Jurkat, Clone E6-1 (cell line): ENCODE measurements around the gene PTPRN2.
"Not testable (repeated sequence)": the region's sequence is repeated elsewhere in the genome, so short reads cannot be mapped to it uniquely, and the experiment has no call there.

ENCODE experiments used
- DNase-seq: peaks from one replicate; pipeline ENCODE4 v3.0.0-alpha.2; 2011; ENCODE audit warnings: low read depth, low spot score
- H3K4me3 ChIP-seq: 2 replicates; pipeline ENCODE4 v1.5.1; 2011; ENCODE audit warnings: mild to moderate bottlenecking, low read length, control low read depth, moderate library complexity

Gene PTPRN2

GRCh38 chr7:157667731-157668130 is 919.9 kb downstream of the PTPRN2 start:
- DNase-seq = no peak
- no peak overlapping the region for H3K4me3 ChIP-seq

- DNase-seq = no peak
- no peak overlapping the region for H3K4me3 ChIP-seq
Measured at GRCh38 chr7:157667261-157667660, 920.4 kb downstream of the PTPRN2 start.

GRCh38 chr7:157666530-157667040 is 921.0 kb downstream of the PTPRN2 start:
- DNase-seq = no peak
- H3K4me3 ChIP-seq = no peak overlapping the region

GRCh38 chr7:157665634-157665988 is 922.0 kb downstream of the PTPRN2 start:
- not testable (repeated sequence) for H3K4me3 ChIP-seq, DNase-seq

GRCh38 chr7:157664871-157665633 is 922.6 kb downstream of the PTPRN2 start:
- DNase-seq = no peak
- H3K4me3 ChIP-seq = no peak overlapping the region

- H3K4me3 ChIP-seq = no peak overlapping the region
- DNase-seq = no peak
Measured at GRCh38 chr7:157664034-157664433, 923.6 kb downstream of the PTPRN2 start.

GRCh38 chr7:157662981-157663716 is 924.5 kb downstream of the PTPRN2 start:
- H3K4me3 ChIP-seq = no peak overlapping the region
- no peak for DNase-seq

- no peak overlapping the region for H3K4me3 ChIP-seq
- DNase-seq = no peak
Measured at GRCh38 chr7:157662110-157662791, 925.4 kb downstream of the PTPRN2 start.

- no peak for DNase-seq
- no peak overlapping the region for H3K4me3 ChIP-seq
Measured at GRCh38 chr7:157661611-157661975, 926.0 kb downstream of the PTPRN2 start.

GRCh38 chr7:157660971-157661610 is 926.5 kb downstream of the PTPRN2 start:
- no peak overlapping the region for H3K4me3 ChIP-seq
- DNase-seq = no peak

GRCh38 chr7:157658851-157659412 is 928.7 kb downstream of the PTPRN2 start:
- DNase-seq = no peak
- H3K4me3 ChIP-seq = no peak overlapping the region

GRCh38 chr7:157657741-157658740 is 929.6 kb downstream of the PTPRN2 start:
- DNase-seq = no peak
- no peak overlapping the region for H3K4me3 ChIP-seq

GRCh38 chr7:157656195-157656769 is 931.3 kb downstream of the PTPRN2 start:
- DNase-seq = no peak
- H3K4me3 ChIP-seq = no peak overlapping the region

GRCh38 chr7:157654350-157654749 is 933.3 kb downstream of the PTPRN2 start:
- DNase-seq = no peak
- H3K4me3 ChIP-seq = no peak overlapping the region

- no peak overlapping the region for H3K4me3 ChIP-seq
- no peak for DNase-seq
Measured at GRCh38 chr7:157653827-157654207, 933.8 kb downstream of the PTPRN2 start.

GRCh38 chr7:157652954-157653826 is 934.4 kb downstream of the PTPRN2 start:
- no peak for DNase-seq
- H3K4me3 ChIP-seq = no peak overlapping the region
